NOMO-1 (cell line): ENCODE measurements around the gene HOXB2.
"Not testable (repeated sequence)": the region's sequence is repeated elsewhere in the genome, so short reads cannot be mapped to it uniquely, and the experiment has no call there.

Experiments used
- DNase-seq, 2 experiments: peaks; one replicate each; lab custom pipeline; 2025; ENCODE audit not compliant: unreplicated experiment in 2 of 2; lab: John Stamatoyannopoulos, UW

HOXB2 gene

DNA sequence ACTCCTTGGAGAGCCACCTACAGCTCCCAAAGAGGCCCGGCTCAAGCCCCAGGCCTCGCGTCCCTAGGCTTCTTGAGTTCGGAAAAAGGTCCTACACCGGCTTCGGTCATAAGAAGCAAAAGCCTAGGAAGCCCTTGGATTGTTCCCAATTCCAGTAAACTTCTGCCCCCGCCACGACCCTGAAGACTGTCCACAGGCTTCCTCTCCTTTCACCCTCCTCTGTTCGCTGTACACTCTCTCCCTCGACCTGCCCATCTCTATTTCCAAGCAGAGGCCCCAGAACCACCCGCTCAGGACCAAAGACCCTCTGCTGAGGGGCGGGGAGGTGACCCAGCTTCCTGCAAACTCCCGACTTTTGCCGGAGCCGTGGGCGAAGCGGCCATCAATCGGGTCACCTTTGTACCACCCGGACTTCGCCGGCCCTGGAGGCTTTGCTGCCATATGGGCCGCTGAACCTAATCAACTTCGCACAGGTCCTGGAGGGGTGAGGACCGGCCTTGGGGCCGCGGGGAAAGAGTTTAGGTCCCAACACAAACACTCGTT is 2.7 kb downstream of the HOXB2 start:
- DNase-seq: no peak

DNA sequence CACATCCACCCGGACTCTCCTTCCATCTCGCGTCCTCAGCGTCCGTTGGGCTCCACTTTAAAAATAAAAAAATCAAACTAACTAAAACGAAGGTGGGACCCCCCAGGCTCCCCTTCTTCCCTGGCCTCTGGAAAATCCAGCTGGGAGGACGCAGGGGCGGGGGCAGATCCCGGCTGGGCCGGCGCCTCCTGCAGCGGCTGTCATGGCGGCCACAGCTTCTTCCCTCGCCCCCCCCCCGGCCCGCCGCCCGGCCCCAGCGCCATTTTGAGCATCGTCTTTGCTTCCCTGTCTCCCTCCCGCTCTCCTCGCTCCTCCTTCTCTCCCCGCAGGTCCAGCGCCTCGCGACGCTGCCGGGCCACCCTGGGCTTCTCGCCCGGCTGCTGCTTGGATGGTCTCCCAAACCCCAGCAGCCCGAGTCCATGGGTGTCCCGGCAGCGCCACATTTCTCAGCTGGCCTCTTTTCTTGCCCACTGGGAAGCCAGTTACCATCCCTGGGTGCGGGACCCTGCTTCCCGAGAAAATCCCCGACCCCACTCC is 3.3 kb downstream of the HOXB2 start:
- DNase-seq: no peak

DNA sequence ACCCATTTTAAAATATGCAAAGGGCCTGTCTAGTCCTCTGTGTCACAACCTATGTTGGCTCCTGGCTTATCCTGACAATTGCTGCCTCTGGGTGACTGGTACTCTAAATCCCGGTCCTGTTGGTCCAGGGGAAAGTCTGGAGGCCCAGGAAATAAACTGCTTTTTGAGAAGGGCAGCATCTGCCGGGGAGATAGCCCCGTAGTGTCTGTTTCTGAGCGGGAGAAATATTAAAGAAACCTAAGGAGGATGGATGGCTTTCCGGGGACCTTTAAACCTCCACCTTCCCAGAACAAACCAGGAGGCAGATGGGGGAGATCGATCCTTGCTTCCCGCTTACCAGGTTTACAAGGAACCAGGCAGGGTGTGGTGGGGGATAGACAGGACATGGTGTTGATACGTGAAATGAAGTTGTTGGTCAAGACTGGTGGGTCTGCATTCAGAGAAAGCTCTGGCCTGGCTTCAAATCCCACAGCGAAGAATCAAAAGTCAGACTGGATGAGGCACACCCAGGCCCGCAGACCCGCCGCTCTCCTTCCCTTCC is 3.8 kb downstream of the HOXB2 start:
- DNase-seq: no peak

DNA sequence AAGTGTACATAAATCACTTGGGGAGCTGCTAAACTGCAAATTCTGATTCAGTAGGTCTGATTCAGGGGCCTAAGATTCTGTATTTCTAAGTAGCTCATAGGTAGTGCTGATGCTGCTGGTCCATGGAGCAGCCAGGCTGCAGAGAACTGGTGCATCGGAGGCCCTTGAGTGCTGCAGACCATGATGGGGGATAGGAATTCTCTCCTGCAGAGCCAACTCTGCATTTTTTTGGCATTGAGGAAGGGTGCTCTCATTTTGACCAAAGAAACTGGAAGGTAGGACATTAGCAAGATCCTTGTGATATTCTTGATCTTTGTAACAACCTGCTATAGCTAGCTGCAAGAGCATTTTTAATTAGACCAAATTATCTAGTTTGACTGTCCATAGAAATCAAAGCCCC is 4.7 kb downstream of the HOXB2 start:
- DNase-seq: no peak

DNA sequence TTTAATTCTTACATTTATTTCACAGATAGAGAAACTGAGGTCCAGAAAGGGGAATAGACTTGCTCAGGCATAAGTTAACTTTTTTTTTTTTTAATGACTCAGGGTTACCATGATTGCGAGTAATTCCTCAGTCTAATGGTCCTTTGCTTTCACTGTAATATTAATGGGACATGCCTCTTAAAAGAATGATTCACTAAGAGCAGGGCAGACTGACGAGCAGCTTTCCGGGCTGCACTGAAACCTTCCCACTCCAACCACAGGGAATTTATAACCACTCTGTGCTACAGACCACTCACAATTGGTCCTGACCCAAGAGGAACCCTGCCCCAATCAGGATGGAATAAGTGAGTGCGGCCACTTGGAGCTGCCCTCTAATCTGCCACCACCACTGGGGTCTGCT is 5.7 kb downstream of the HOXB2 start:
- no peak for DNase-seq

DNA sequence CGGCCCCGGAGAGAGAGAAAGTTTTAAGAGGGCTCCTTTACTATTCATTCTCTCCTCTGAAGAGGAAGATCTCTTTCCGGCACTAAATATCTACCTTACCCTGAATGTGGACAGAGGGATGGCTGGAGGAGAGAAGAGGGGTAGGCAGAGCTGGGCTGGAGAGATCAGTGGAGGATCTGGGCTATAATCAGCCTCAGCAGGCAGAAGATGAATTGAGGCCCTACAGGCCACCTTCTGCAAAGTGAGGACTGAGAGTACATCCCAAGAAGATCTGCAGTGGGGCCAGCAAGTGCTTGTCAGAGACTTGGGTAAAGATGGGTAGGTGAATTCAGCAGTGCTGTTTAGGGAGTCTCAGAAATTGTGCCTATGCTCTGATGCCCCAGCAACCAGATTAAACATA is 7.6 kb downstream of the HOXB2 start:
- DNase-seq: no peak

DNA sequence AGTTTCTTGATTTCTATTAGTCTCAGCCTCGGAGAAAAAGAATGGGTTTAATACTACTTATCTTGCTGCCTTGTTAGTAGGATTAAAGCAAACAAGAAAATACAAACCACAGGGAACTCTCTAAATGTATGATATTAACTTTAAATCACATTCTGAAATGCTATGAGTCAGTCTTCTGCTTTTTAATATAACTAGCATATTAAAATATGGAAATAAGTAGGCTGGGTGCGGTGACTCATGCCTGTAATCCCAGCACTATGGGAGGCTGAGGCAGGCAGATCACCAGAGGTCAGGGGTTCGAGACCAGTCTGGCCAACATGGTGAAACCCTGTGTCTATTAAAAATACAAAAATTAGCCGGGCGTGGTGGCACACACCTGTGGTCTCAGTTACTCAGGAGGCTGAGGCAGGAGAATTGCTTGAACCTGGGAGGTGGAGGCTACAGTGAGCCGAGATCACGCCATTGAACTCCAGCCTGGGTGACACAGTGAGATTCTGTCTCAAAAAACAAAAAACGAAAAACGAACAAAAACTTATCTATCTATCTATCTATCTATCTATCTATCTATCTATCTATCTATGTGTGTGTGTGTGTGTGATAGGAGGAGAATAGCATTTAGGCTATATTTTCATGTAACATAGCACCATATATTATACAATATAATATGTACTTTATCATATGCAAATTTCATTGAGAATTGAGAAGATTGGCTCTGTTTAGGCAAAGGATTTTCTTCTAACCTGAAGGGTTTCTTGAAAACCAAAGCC is 8.9 kb downstream of the HOXB2 start:
- not testable (repeated sequence) for DNase-seq

DNA sequence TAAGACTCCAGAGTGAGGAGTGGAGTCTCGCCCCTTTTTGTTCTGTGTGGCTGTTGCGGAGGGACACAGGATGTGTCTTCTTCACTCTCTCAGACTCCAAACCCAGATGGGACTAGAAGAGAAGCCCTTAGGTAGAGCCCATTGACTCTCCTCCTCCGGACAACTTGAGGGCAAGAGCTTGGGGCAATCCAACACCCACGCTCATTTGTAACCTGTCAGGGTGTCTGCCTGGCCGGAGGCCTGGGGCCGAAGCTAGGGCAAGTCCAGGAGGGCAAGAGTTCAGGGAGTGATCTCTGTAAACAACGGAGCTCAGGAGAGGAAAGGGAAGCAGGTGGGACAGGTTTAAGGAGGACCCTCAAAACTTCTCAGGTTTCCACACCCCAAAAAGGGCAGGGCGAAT is 12.6 kb downstream of the HOXB2 start:
- no peak for DNase-seq

DNA sequence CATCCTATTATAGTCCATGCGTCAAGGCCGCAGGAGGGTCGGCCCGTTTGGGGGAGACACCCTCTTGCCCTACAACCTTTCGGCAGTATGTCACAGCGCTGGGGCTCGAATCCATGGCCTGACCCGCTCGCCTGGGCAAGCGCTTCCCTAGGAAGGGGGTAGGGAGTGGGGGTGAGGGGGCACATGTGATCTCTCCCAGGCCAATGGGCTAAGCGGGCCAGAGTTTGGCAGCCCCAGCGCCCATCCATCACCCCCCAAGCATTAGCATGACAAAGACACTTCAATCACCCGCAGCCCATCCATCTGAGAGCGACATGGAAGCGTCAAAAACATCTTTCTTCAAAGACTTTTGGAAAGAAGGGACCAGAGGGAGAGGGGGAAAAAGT is 14.0 kb downstream of the HOXB2 start, which contains the start of gene HOXB1:
Gene HOXB1, minus strand, starts transcription at position 125 of the 386 bp plus-strand sequence. Its CDS starts 107 bp downstream, at position 18.
- DNase-seq: no peak

DNA sequence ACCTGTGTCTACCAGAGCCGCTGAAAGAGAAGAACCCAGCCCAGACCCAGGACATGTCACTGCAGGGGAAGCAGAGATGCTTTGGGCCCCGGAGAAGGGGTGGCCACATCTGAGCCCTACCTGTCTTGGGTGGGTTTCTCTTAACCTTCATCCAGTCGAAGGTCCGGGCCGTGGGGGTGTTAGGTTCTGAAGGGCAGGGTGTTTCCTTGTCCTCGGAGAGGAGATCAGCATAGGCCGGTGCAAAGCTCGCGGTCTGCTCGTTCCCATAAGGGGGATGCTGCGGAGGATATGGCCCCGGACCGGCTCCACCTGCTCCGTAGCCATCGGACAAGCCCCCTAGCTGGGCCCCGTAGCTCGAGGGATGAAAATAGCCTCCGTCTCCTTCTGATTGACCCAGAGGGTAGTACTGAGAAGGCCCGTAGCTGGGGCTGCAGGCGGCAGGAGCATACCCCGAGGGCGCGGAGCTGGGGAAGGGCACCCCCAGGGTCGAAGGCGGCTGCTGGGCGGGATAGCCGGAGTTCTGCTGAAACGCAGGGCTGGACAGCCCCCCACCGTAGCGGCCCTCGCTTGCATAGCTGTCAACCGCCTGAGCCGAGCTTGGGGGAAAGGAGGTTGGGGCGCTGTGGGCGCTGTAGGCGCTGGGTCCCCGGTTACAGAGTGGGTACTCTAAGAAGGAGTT is 14.6 kb downstream of the HOXB2 start:
- no peak for DNase-seq

DNA sequence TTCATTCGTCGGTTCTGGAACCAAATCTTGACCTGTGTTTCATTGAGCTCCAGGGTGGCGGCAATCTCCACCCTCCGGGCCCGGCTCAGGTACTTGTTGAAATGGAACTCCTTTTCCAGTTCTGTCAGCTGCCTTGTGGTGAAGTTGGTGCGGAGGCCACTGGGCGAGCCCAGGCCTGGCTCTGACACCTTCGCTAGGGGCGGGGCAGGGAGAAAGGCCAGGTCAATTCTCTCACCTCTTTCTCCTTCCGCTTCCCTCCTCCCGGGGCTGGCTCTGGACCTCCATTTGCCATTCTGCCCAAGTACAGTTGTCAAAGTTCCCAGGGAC is 15.3 kb downstream of the HOXB2 start:
- DNase-seq: no peak

DNA sequence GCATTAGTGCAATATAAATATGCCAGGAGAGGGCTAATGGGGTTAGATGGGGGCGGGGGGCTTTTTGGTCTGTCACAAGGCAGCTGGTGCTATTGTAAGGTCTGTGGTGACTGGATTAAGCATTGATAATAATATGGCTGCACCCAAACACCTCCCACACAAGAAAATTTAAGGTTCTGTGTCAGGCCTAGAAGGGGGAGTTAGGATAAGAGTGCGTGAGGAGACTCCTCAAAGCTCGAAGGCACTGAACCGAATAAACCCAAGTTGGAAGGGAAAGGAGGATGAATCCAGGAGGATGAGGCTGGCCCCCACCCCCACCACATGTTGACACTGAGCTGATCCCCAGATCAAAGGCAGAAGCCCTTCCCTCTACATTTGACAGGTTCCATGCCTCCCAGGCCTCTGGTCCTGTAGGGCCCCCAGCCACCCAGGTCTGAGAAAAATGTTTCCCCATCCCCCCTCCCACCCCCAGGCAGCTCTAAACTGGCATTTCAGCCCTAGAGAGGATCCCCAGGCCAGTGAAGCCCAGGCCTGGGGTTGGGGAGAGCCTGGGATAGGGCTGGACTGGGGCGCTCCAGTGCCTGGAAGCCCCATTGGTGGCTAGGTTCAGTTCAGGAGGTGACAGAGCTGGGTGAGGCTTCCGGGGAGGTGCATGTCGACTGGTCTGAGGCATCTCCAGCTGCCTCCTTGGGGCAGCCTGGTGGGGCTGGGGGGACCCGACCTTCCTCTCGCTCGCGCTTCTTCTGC is 15.8 kb downstream of the HOXB2 start:
- DNase-seq: no peak

DNA sequence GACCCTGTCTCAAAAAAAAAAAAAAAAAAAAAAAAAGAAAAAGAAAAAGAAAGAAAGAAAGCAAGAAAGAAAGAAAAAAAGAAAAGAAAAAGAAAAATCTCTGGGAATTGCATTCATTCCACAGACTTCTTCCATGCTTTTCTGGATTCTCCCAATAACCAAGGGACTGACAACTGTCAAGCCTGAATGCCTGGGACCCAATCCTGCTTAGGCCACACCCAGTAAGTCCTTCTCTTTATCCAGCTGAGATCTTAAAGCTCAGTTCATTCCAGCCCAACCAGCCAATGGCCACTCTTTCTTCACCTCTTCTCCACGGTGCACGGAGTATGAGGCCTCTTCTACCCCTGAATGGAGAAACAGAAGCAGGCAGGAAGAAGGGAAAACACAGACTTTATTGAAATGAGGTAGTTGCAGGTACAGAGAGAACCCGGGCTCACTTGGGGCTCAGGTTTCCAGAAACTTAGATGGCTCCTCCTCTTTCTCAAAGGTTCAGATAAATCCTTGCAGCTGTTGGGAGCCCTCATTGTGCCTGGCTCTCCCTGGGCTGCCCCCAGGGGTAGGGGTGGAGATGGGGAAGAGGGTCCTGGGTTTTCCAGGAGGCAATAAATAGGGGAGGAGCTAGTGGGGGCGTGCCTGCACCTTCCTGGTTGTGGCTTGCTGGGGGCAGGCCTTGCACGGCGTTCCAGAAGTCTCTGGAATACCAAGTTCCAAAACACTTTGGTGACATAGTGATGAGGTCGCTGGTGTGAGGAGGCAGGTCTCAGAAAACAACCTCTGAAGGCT is 16.6 kb downstream of the HOXB2 start:
- DNase-seq: no peak

DNA sequence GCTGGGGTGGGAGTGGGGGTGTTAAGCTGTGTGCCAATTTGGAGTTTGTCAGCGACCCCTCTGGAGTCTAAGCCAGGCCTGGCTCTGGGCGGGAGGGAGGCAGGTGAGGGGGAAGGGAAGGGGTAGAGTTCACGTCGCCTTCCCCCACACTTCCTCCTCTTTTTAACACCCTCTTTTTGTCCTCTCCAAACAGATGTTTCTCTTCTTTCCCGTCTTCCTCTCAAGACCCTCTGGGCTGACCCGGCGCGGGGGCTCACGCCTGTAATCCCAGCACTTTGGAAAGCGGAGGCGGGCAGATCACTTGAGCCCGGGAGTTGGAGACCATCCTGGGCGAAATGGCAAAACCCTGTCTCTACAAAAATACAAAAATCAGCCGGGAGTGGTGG is 17.4 kb downstream of the HOXB2 start:
- DNase-seq: no peak

DNA sequence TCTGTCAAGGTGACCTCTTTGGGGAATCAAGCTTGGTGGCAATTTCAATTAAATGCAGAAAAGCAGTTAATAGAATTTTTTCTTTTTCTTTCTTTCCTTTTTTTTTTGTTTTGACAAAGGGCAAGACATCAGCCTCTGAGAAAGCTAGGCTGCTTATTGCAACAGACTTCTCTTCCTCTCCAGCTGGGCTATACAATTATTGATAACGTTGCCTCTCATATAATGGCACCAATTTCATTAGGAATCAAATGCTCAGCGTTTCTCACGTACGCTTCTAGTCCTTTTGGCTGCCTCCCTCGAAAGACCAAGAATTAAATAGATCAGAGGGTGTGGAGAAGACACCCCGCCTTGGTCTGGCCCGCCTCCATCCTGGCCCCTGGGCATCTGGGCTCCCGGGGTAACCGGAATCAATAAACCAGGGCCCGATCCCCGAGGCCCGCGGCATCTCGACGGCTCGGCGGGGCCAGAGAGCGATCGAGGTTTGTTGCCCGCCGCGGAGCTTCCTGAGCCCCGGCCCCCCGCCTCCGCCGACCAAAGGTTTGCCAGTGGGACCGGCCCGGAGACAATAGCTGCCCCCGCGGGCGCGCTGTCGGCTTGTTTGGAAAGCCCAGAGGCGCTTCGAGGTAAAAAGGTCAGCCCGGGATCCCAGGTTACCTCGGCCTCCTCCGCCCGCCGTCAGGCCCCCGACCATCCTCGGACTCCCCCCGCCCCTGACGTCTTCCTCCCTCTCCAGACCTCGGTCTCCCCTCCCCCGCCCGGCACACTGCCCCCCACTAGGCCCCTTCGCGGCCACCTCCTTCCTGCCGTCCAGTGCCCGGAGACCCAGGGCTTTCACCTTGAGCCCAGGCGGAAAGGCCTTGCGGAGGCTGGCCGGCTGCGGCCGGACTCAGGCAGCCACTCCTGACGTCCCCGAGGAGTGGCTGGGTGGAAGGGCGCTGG is 18.0 kb downstream of the HOXB2 start:
- no peak for DNase-seq

DNA sequence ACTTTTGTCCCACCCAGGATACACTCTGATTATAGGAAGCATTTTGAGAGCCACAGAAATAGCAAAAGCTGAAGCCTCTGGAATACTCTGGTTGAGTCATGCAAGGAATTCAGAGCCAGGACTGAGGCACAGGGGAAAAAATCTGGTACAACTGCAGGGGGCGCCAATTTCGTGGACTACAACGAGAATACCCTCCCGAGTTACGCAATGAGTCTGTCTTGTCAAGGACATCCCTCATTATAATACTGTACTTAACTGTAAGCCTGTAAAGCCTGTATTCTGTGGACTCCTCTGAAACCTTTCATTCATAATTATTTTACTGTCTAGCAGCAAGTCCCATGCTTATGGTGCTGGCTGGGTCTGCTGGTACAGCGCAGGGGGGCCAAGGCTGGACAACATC is 21.9 kb downstream of the HOXB2 start:
- no peak for DNase-seq

DNA sequence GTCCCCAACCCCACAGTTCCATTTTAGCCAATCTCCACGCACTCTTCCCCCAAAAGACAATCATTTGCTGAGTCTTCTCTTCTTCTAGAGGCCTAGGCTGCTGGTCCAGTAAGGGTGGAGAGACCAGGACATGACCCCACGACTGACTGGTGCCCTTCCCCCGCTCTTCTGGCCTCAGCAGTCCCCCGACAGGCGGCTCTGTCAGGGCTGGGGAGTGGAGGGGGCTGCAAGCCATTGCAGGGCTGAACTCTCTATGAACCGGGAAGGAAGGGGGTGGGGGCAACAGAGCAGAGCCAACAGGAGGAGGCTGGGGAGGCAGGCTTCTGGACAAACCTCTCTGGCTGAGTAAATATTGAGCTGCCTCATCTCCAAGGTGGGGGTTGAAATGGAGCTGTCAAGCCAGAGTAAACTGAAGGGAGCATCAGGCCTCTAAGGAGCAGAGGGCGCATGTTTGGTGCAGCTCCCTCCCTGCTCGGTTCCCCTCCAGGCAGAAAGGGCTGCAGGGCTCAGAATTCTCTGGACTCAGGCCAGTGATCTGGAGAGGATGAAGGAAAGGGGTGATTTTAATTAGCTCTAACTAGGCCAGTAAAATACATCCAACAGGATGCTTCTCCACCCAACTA is 22.8 kb downstream of the HOXB2 start:
- no peak for DNase-seq

DNA sequence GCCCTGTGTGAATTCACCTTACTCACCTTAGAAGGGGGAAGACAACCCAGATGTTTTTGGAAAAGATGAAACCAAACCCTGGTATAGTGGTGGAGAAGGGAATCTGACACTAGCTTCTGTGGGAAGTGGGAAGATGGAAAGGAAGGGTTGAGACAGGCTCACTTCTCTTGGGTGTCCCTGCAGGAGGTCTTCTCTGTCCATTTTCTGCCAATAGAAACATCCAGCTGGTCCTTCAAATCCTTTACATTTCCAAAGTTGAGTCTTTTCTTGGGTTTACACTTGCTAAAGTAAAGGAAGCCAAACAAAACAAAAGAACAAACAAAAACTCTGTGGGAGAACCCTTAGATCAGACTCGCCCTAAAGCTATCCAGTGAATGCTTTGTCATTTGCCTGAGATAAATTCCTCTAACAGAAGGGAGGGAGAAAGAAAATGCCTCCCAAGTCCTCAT is 24.3 kb downstream of the HOXB2 start:
- DNase-seq: no peak

DNA sequence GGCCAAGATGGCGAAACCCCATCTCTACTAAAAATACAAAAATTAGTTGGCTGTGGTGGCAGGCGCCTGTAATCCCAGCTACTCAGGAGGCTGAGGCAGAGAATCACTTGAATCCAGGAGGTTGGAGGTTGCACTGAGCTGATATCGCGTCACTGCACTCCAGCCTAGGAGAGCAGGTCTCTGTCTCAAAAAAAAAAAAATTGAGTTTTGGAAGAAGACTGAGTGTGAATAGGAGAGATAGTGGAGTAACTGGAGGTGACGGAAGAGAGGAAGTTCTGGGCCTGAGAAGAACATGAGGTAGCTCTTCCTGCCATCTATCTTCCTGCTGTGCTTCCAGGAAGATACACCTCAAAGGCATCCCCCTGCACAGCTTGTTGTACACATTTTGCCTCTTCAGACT is 25.5 kb downstream of the HOXB2 start:
- no peak for DNase-seq
